Neural crest cell (in vitro differentiated cells): ENCODE measurements around the gene HAVCR1. TPM values are rescaled to one million over a fixed set of nuclear protein-coding genes. Genes with fewer than 3 reads are reported as not detected.

ENCODE experiments used
- DNase-seq: peaks from one replicate; pipeline ENCODE4 v3.0.0; 2021; ENCODE audit warnings: low read depth, mixed read lengths, low spot score
- H3K27ac Mint-ChIP-seq: one replicate; pipeline ENCODE4 v1.8.0; 2021; ENCODE audit warnings: mild to moderate bottlenecking, mixed read lengths; ENCODE audit not compliant: unreplicated experiment
- H3K27me3 Mint-ChIP-seq: 2 replicates; pipeline ENCODE4 v1.8.0; 2021; ENCODE audit warnings: low read depth, mild to moderate bottlenecking, mixed read lengths
- H3K36me3 Mint-ChIP-seq: 2 replicates; pipeline ENCODE4 v1.8.0; 2021; ENCODE audit warnings: low read depth, mild to moderate bottlenecking, mixed read lengths
- H3K4me1 Mint-ChIP-seq: 2 replicates; pipeline ENCODE4 v1.8.0; 2021; ENCODE audit warnings: mixed read lengths
- H3K4me3 Mint-ChIP-seq: one replicate; pipeline ENCODE4 v1.8.0; 2021; ENCODE audit warnings: mild to moderate bottlenecking, mixed read lengths
- H3K9me3 Mint-ChIP-seq: 2 replicates; pipeline ENCODE4 v1.8.0; 2021; ENCODE audit warnings: mixed read lengths
- total RNA-seq: library from RNA; stranded (reverse); gene quantifications from 2 replicates; pipeline ENCODE4 v1.2.1, GENCODE V29; 2021
- TF ChIP-seq, protein P1 (sequence below): fragments of 200-600 bp; sonication (generic); conservative IDR thresholded peaks from 2 replicates; pipeline ENCODE4 v1.5.0; 2021; ENCODE audit warnings: antibody characterized with exemption, mild to moderate bottlenecking

Gene HAVCR1
- total RNA-seq, 1 donor from 2014 or later = not detected

DNA sequence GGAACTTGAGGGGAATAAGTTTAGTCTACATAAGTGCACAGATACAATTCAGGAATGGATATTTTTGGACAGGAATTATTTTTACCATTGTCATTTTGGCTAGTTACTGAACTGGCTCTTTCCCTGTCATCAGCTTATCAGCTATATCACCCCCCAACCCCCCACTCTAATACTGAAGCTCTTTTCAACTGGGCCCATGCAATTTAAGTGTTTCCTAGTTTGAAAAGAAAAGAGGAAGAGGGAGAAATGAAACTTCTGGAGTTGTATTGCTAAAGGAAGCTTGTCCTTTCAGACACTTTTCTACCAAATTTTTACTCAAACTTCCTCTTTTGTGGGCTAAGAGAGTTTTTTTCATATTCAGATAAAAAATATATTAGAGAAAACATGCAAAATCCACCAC lies 77.4 kb downstream of the HAVCR1 start:
- Mint-ChIP-seq H3K36me3 (no peaks in the 10 kb centered on the region), H3K27me3 (peaks cover 8% of the 10 kb centered on the region), H3K4me1 (no peaks in the 10 kb centered on the region), H3K9me3 (no peaks in the 10 kb centered on the region), H3K27ac (no peak overlapping the region), H3K4me3 (no peak overlapping the region)
- no peak for DNase-seq
- TF ChIP-seq, protein P1, sequence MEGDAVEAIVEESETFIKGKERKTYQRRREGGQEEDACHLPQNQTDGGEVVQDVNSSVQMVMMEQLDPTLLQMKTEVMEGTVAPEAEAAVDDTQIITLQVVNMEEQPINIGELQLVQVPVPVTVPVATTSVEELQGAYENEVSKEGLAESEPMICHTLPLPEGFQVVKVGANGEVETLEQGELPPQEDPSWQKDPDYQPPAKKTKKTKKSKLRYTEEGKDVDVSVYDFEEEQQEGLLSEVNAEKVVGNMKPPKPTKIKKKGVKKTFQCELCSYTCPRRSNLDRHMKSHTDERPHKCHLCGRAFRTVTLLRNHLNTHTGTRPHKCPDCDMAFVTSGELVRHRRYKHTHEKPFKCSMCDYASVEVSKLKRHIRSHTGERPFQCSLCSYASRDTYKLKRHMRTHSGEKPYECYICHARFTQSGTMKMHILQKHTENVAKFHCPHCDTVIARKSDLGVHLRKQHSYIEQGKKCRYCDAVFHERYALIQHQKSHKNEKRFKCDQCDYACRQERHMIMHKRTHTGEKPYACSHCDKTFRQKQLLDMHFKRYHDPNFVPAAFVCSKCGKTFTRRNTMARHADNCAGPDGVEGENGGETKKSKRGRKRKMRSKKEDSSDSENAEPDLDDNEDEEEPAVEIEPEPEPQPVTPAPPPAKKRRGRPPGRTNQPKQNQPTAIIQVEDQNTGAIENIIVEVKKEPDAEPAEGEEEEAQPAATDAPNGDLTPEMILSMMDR = no peak

Other genes with a start within 250 kb of the HAVCR1 start
- gene PPP1R2B, start 208.8 kb downstream of the HAVCR1 start, total RNA-seq = not detected in 2 replicates
- not detected in 2 replicates for gene TIMD4, start 95.9 kb downstream of the HAVCR1 start, total RNA-seq
- gene HAVCR2, start 49.9 kb upstream of the HAVCR1 start, total RNA-seq = 0.19 and 0.55 TPM in 2 replicates
- gene MED7, start 83.7 kb upstream of the HAVCR1 start, total RNA-seq = 11.6 and 11.7 TPM in 2 replicates
- not detected in 2 replicates for gene GARIN3, start 107.1 kb upstream of the HAVCR1 start, total RNA-seq
- gene ITK, start 121.7 kb upstream of the HAVCR1 start, total RNA-seq = not detected in 2 replicates
- gene CYFIP2, start 207.0 kb upstream of the HAVCR1 start, total RNA-seq = 74.5 and 76.6 TPM in 2 replicates